MM.1S (cell line): ENCODE results near the gene ZNF283.
"Not testable (repeated sequence)": the region's sequence is repeated elsewhere in the genome, so short reads cannot be mapped to it uniquely, and the experiment has no call there.

Experiments used
- DNase-seq: peaks from one replicate; pipeline ENCODE4 v3.0.0-alpha.2; 2015
- H2AFZ ChIP-seq: fragments of 300-600 bp; sonication (generic); 2 replicates; pipeline ENCODE4 v1.6.0; 2016; ENCODE audit warnings: antibody characterized with exemption, low read length
- H3F3A ChIP-seq: fragments of 300-600 bp; sonication (generic); 2 replicates; pipeline ENCODE4 v1.6.1; 2016; ENCODE audit warnings: mild to moderate bottlenecking, antibody characterized with exemption, low read length, moderate library complexity, mixed read lengths; ENCODE audit not compliant: insufficient read depth
- H3K27ac ChIP-seq: fragments of 300-600 bp; sonication (generic); 2 replicates; pipeline ENCODE4 v1.5.1; 2016; ENCODE audit warnings: mild to moderate bottlenecking, low read length
- H3K27me3 ChIP-seq: fragments of 300-600 bp; sonication (generic); replicated peaks from 2 replicates; pipeline ENCODE4 v1.6.0; 2016; ENCODE audit warnings: low read length; ENCODE audit not compliant: insufficient read depth
- H3K36me3 ChIP-seq: fragments of 300-600 bp; sonication (generic); replicated peaks from 2 replicates; pipeline ENCODE4 v1.6.1; 2016; ENCODE audit warnings: mild to moderate bottlenecking, low read length, mixed read lengths; ENCODE audit not compliant: insufficient read depth
- H3K4me1 ChIP-seq: fragments of 300-600 bp; sonication (generic); 2 replicates; pipeline ENCODE4 v1.6.1; 2016; ENCODE audit warnings: low read length, mixed read lengths
- H3K4me2 ChIP-seq: fragments of 300-600 bp; sonication (generic); 2 replicates; pipeline ENCODE4 v1.6.0; 2016; ENCODE audit warnings: low read depth, low read length
- H3K4me3 ChIP-seq: fragments of 300-600 bp; sonication (generic); 2 replicates; pipeline ENCODE4 v1.5.1; 2016; ENCODE audit warnings: low read length, mixed read lengths
- H3K79me2 ChIP-seq: fragments of 300-600 bp; sonication (generic); 2 replicates; pipeline ENCODE4 v1.6.1; 2016; ENCODE audit warnings: mixed run types, low read length, mixed read lengths
- H3K9ac ChIP-seq: fragments of 300-600 bp; sonication (generic); 2 replicates; pipeline ENCODE4 v1.6.1; 2016; ENCODE audit warnings: low read length, mixed read lengths
- H3K9me2 ChIP-seq: fragments of 300-600 bp; sonication (generic); replicated peaks from 2 replicates; pipeline ENCODE4 v1.6.1; 2016; ENCODE audit warnings: mild to moderate bottlenecking, low read length, mixed read lengths; ENCODE audit not compliant: insufficient read depth
- H3K9me3 ChIP-seq: fragments of 300-600 bp; sonication (generic); replicated peaks from 2 replicates; pipeline ENCODE4 v1.6.1; 2016; ENCODE audit warnings: mild to moderate bottlenecking, low read length, mixed read lengths; ENCODE audit not compliant: insufficient read depth
- H4K20me1 ChIP-seq: fragments of 300-600 bp; sonication (generic); 2 replicates; pipeline ENCODE4 v1.6.1; 2016; ENCODE audit warnings: mild to moderate bottlenecking, low read length, moderate library complexity, mixed read lengths; ENCODE audit not compliant: insufficient read depth
- EZH2 ChIP-seq: fragments of 300-600 bp; sonication (generic); optimal IDR thresholded peaks from 2 replicates; pipeline ENCODE3; 2017; ENCODE audit warnings: low read depth, mild to moderate bottlenecking, antibody characterized with exemption, low read length, mixed read lengths
- EZH2phosphoT487 ChIP-seq: fragments of 300-600 bp; sonication (generic); IDR thresholded peaks from 2 replicates; pipeline ENCODE4 v1.6.1; 2018; ENCODE audit warnings: antibody characterized with exemption, low read length
- TF ChIP-seq, protein P1 (sequence below): fragments of 300-600 bp; sonication (generic); IDR thresholded peaks from 2 replicates; pipeline ENCODE4 v1.5.1; 2016; ENCODE audit warnings: antibody characterized with exemption, low read length, mixed read lengths

ZNF283 gene

GRCh38 chr19:43799502-43800142 is 27.5 kb upstream of the ZNF283 start:
- Histone ChIP-seq H3K4me1 (no peaks in the 10 kb centered on the region), H3K4me2 (no peak overlapping the region), H3K36me3 (no peaks in the 10 kb centered on the region), H3K4me3 (no peak overlapping the region), H3K27ac (no peak overlapping the region), H3K9ac (no peak overlapping the region), H3K9me2 (no peaks in the 10 kb centered on the region), H3K27me3 (no peaks in the 10 kb centered on the region), H4K20me1 (no peaks in the 10 kb centered on the region), H3K79me2 (no peaks in the 10 kb centered on the region), H3F3A (no peaks in the 10 kb centered on the region), H2AFZ (no peak overlapping the region), H3K9me3 (no peaks in the 10 kb centered on the region)
- TF ChIP-seq, protein P1, sequence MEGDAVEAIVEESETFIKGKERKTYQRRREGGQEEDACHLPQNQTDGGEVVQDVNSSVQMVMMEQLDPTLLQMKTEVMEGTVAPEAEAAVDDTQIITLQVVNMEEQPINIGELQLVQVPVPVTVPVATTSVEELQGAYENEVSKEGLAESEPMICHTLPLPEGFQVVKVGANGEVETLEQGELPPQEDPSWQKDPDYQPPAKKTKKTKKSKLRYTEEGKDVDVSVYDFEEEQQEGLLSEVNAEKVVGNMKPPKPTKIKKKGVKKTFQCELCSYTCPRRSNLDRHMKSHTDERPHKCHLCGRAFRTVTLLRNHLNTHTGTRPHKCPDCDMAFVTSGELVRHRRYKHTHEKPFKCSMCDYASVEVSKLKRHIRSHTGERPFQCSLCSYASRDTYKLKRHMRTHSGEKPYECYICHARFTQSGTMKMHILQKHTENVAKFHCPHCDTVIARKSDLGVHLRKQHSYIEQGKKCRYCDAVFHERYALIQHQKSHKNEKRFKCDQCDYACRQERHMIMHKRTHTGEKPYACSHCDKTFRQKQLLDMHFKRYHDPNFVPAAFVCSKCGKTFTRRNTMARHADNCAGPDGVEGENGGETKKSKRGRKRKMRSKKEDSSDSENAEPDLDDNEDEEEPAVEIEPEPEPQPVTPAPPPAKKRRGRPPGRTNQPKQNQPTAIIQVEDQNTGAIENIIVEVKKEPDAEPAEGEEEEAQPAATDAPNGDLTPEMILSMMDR = no peak
- TF ChIP-seq EZH2 (no peak), EZH2phosphoT487 (no peak)
- no peak for DNase-seq

- Histone ChIP-seq H3K4me3 (no peak within 1 kb of the TSS), H3K36me3 (no peaks in the 10 kb centered on the region), H3K9ac (no peak within 1 kb of the TSS), H4K20me1 (no peaks in the 10 kb centered on the region), H3F3A (no peaks in the 10 kb centered on the region), H3K27me3 (no peaks in the 10 kb centered on the region; the same call in 1 of the 2 replicates), H2AFZ (no peak within 1 kb of the TSS), H3K9me3 (no peaks in the 10 kb centered on the region), H3K9me2 (no peaks in the 10 kb centered on the region), H3K4me1 (no peaks in the 10 kb centered on the region), H3K4me2 (no peak within 1 kb of the TSS), H3K27ac (no peak within 1 kb of the TSS), H3K79me2 (no peaks in the 10 kb centered on the region)
- no peak for DNase-seq
- TF ChIP-seq EZH2phosphoT487 (no peak), EZH2 (no peak)
- TF ChIP-seq, protein P1 = no peak
These were observed 24.7 kb upstream of the ZNF283 start, which contains the start of gene LYPD5 for GRCh38 chr19:43802216-43802951. Gene LYPD5, minus strand, starts transcription at chr19:43802447. Its CDS starts 67 bp downstream, at chr19:43802380.

GRCh38 chr19:43804432-43804831 is 22.7 kb upstream of the ZNF283 start:
- Histone ChIP-seq H3K9me2 (no peaks in the 10 kb centered on the region), H3K27me3 (no peaks in the 10 kb centered on the region; the same call in 1 of the 2 replicates), H3K4me3 (no peak overlapping the region), H3K27ac (no peak overlapping the region), H3K9me3 (no peaks in the 10 kb centered on the region), H3K9ac (no peak overlapping the region), H3K4me2 (no peak overlapping the region), H3K36me3 (no peaks in the 10 kb centered on the region), H3F3A (no peaks in the 10 kb centered on the region), H3K79me2 (no peaks in the 10 kb centered on the region), H3K4me1 (no peaks in the 10 kb centered on the region), H2AFZ (no peak overlapping the region), H4K20me1 (no peaks in the 10 kb centered on the region)
- no peak for DNase-seq
- TF ChIP-seq, protein P1 = no peak
- TF ChIP-seq EZH2phosphoT487 (no peak), EZH2 (no peak)

DNA sequence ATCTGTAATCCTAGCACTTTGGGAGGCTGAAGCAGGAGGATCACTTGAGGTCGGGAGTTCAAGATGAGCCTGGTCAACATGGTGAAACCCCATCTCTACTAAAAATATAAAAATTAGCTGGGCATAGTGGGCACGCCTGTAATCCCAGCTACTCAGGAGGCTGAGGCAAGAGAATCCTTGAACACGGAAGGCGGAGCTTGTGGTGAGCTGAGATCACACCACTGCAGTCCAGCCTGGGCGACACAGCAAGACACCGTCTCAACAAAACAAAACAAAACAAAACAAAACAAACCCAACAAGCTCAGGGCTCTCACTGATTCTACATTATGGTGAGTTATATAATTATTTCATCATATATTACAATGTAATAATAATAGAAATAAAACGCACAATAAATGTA is 20.7 kb upstream of the ZNF283 start:
- H3K79me2 ChIP-seq, H3K4me3 ChIP-seq, H3F3A ChIP-seq, H3K36me3 ChIP-seq, H3K4me2 ChIP-seq, DNase-seq, H3K9me3 ChIP-seq, H2AFZ ChIP-seq, H3K9me2 ChIP-seq, H3K9ac ChIP-seq, H3K4me1 ChIP-seq, H3K27ac ChIP-seq, H3K27me3 ChIP-seq, H4K20me1 ChIP-seq: not testable (repeated sequence)
